Lower leg skin (tissue), 3 donors: ENCODE measurements around the gene PKP4.

Experiments
- POLR2A ChIP-seq, 2 donors: fragments of 450-650 bp; IDR thresholded peaks; one replicate each; pipeline ENCODE4 v1.6.1; 2016 to 2017; ENCODE audit warnings: antibody characterized with exemption in 2 of 2, mild to moderate bottlenecking in 1 of 2, moderate library complexity in 1 of 2
- TF ChIP-seq, protein P1 (sequence below), 3 donors: fragments of 450-650 bp; IDR thresholded peaks; one replicate each; pipeline ENCODE4 v1.5.1; 2016; ENCODE audit warnings: antibody characterized with exemption in 3 of 3, mild to moderate bottlenecking in 3 of 3, moderate library complexity in 2 of 3

DNA sequence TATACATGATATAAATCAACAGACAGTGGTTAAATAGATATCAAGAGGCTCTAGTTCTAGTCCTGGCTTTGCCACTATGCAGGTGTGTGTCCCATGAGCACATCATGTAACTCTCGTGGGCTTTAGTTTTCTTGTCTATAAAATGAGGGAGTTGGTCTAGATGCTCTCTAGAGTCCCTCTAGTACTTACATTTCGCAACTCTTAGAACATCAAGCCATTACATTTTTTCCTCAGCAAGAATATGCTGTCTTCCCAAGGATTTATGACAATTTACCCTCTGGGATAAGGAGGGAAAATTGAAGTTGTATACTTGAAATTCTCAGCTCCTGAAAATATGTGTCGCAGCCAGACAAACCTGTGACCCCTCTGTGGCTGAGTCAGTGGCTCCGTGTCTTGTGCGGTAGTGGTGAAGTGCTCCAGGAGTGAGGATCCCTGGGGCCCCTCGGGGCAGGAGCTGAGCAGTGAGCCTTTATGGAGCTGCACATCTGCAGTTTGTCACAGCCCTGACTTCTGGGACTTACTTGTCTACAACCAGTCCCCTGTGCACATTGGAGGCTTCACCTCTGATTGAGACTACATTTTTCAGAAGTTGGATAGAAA, 6.8 kb downstream of the PKP4 start:
- TF ChIP-seq, protein P1, sequence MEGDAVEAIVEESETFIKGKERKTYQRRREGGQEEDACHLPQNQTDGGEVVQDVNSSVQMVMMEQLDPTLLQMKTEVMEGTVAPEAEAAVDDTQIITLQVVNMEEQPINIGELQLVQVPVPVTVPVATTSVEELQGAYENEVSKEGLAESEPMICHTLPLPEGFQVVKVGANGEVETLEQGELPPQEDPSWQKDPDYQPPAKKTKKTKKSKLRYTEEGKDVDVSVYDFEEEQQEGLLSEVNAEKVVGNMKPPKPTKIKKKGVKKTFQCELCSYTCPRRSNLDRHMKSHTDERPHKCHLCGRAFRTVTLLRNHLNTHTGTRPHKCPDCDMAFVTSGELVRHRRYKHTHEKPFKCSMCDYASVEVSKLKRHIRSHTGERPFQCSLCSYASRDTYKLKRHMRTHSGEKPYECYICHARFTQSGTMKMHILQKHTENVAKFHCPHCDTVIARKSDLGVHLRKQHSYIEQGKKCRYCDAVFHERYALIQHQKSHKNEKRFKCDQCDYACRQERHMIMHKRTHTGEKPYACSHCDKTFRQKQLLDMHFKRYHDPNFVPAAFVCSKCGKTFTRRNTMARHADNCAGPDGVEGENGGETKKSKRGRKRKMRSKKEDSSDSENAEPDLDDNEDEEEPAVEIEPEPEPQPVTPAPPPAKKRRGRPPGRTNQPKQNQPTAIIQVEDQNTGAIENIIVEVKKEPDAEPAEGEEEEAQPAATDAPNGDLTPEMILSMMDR (IDR thresholded peaks at IDR 0.05) = no peak
- no peak for TF ChIP-seq POLR2A (IDR thresholded peaks at IDR 0.05)
